Loucy (cell line): ENCODE results near the gene TRIM41.

Experiments used
- H2AFZ ChIP-seq: fragments of 200-600 bp; sonication (generic); 2 replicates; pipeline ENCODE4 v1.6.0; 2016; ENCODE audit warnings: antibody characterized with exemption, mild to moderate bottlenecking, low read length, moderate library complexity
- H3F3A ChIP-seq: fragments of 200-600 bp; 2 replicates; pipeline ENCODE4 v1.6.0; 2016; ENCODE audit warnings: antibody characterized with exemption, low read depth, mild to moderate bottlenecking
- H3K27me3 ChIP-seq: fragments of 200-600 bp; sonication (generic); 2 replicates; pipeline ENCODE4 v1.6.1; 2014; ENCODE audit warnings: low read length, mild to moderate bottlenecking; ENCODE audit not compliant: insufficient read depth, poor library complexity, severe bottlenecking
- H3K36me3 ChIP-seq: fragments of 200-600 bp; sonication (generic); 2 replicates; pipeline ENCODE4 v1.6.1; 2016; ENCODE audit warnings: low read length; ENCODE audit not compliant: insufficient read depth
- H3K4me1 ChIP-seq: fragments of 200-600 bp; sonication (generic); 2 replicates; pipeline ENCODE4 v1.5.1; 2014; ENCODE audit warnings: low read length, mild to moderate bottlenecking; ENCODE audit not compliant: insufficient read depth, poor library complexity, severe bottlenecking
- H3K4me2 ChIP-seq: fragments of 200-600 bp; sonication (generic); 2 replicates; pipeline ENCODE4 v1.6.0; 2014; ENCODE audit warnings: antibody characterized with exemption, low read length, low read depth, mild to moderate bottlenecking; ENCODE audit not compliant: poor library complexity, severe bottlenecking
- H3K4me3 ChIP-seq: fragments of 200-600 bp; sonication (generic); 2 replicates; pipeline ENCODE4 v1.5.1; 2014; ENCODE audit warnings: low read length, mild to moderate bottlenecking, mixed read lengths; ENCODE audit not compliant: poor library complexity, severe bottlenecking
- H3K79me2 ChIP-seq: fragments of 200-600 bp; sonication (generic); 2 replicates; pipeline ENCODE4 v1.6.1; 2014; ENCODE audit warnings: low read length; ENCODE audit not compliant: insufficient read depth
- H3K9ac ChIP-seq: fragments of 200-600 bp; sonication (generic); 2 replicates; pipeline ENCODE4 v1.6.0; 2014; ENCODE audit warnings: mild to moderate bottlenecking, low read depth, low read length, moderate library complexity; ENCODE audit not compliant: poor library complexity, severe bottlenecking
- H3K9me2 ChIP-seq: fragments of 200-600 bp; sonication (generic); replicated peaks from 2 replicates; pipeline ENCODE4 v1.6.1; 2016; ENCODE audit warnings: low read depth, low read length, mixed read lengths
- H3K9me3 ChIP-seq: fragments of 200-600 bp; sonication (generic); 2 replicates; pipeline ENCODE4 v1.6.1; 2014; ENCODE audit warnings: mild to moderate bottlenecking, antibody characterized with exemption, low read length, low read depth; ENCODE audit not compliant: insufficient read depth
- H4K20me1 ChIP-seq: fragments of 200-600 bp; sonication (generic); 2 replicates; pipeline ENCODE4 v1.6.0; 2014; ENCODE audit warnings: antibody characterized with exemption, low read length, mild to moderate bottlenecking; ENCODE audit not compliant: insufficient read depth, poor library complexity, severe bottlenecking
- EZH2phosphoT487 ChIP-seq: fragments of 200-600 bp; IDR thresholded peaks from 2 replicates; pipeline ENCODE4 v1.6.1; 2018; ENCODE audit warnings: antibody characterized with exemption, mild to moderate bottlenecking, moderate library complexity, borderline replicate concordance
- TF ChIP-seq, protein P1 (sequence below): fragments of 200-600 bp; sonication (generic); conservative IDR thresholded peaks from 2 replicates; pipeline ENCODE4 v1.5.1; 2014; ENCODE audit warnings: mild to moderate bottlenecking, antibody characterized with exemption, low read length

TRIM41 gene

DNA sequence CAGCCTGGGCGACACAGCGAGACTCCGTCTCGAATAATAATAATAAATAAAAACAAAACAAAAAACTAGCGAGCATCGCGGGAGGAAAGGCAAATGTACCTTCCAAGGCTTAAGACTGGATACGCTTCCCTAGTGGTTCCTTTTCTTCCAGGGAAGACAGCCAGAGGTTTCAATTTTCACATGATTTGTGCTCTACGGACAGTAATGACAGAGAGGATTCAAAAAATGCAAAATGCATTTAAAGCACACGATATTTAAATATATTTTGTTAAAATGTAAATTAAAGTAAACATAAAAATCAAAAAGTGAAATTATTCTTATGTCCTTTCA is 4.3 kb upstream of the TRIM41 start:
- TF ChIP-seq EZH2phosphoT487: no peak
- TF ChIP-seq, protein P1, sequence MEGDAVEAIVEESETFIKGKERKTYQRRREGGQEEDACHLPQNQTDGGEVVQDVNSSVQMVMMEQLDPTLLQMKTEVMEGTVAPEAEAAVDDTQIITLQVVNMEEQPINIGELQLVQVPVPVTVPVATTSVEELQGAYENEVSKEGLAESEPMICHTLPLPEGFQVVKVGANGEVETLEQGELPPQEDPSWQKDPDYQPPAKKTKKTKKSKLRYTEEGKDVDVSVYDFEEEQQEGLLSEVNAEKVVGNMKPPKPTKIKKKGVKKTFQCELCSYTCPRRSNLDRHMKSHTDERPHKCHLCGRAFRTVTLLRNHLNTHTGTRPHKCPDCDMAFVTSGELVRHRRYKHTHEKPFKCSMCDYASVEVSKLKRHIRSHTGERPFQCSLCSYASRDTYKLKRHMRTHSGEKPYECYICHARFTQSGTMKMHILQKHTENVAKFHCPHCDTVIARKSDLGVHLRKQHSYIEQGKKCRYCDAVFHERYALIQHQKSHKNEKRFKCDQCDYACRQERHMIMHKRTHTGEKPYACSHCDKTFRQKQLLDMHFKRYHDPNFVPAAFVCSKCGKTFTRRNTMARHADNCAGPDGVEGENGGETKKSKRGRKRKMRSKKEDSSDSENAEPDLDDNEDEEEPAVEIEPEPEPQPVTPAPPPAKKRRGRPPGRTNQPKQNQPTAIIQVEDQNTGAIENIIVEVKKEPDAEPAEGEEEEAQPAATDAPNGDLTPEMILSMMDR: no peak
- Histone ChIP-seq H3K4me3 (no peak overlapping the region), H3K4me2 (no peak overlapping the region), H3K4me1 (peaks cover 12% of the 10 kb centered on the region), H3K9ac (no peak overlapping the region), H2AFZ (no peak overlapping the region), H4K20me1 (no peaks in the 10 kb centered on the region), H3K9me2 (no peaks in the 10 kb centered on the region), H3K36me3 (no peaks in the 10 kb centered on the region), H3K79me2 (no peaks in the 10 kb centered on the region), H3K9me3 (no peaks in the 10 kb centered on the region), H3F3A (peaks cover 5% of the 10 kb centered on the region; the same call in 1 of the 2 replicates), H3K27me3 (no peaks in the 10 kb centered on the region)

DNA sequence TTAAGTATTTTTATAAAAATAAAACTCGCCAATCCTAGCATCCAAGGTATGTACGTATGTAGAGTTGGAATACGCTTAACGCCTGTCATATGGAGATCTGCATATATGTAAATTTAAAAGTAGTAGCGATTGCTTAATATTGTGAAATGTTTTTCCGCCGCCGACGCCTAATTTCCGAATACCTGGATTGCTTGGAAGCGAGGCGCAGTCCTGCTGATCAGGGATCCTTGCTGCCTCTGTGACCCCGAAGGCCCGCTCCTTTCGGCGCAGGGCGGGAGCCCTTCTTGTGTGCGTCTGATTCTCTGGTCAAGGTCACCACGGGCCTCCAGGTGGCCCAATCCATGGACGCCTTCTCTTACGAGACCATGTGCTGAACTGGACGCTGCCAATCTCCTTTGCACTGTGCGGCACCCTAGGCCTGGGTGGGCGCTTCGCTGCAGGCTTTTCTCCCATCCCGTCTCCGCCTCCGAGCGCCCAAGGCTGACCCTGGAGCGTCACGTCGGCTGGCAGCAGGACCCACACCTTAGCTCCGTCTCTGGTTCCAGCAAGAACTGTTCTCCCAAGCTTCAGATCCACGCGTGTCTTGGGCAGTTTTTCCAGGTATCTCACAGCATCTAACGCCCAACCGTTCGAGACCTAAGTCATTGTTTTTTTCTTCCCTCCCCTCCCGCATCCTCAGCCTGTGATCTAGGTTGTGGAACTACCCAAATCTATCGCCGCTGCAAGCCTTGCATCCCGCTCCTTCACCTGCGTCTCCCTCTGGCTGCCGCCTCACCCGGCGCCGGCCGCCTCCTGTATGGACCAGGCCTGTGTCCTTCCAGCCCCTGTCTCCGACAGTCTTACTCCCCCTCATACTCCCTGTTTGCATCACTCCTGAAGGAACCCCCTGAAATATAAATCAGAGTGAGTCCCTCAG is 3.6 kb upstream of the TRIM41 start:
- no peak overlapping the region for H3K4me2 ChIP-seq
- H3F3A ChIP-seq: peaks cover 5% of the 10 kb centered on the region; the same call in 1 of the 2 replicates
- H3K9me3 ChIP-seq: no peaks in the 10 kb centered on the region
- no peak overlapping the region for H3K9ac ChIP-seq
- no peak overlapping the region for H3K4me3 ChIP-seq
- peaks cover 12% of the 10 kb centered on the region for H3K4me1 ChIP-seq
- H3K27me3 ChIP-seq: no peaks in the 10 kb centered on the region
- H3K9me2 ChIP-seq: no peaks in the 10 kb centered on the region
- H4K20me1 ChIP-seq: no peaks in the 10 kb centered on the region
- H3K36me3 ChIP-seq: no peaks in the 10 kb centered on the region
- no peak overlapping the region for H2AFZ ChIP-seq
- H3K79me2 ChIP-seq: peaks cover 6% of the 10 kb centered on the region; the same call in 1 of the 2 replicates
- TF ChIP-seq, protein P1: no peak
- TF ChIP-seq EZH2phosphoT487: no peak

DNA sequence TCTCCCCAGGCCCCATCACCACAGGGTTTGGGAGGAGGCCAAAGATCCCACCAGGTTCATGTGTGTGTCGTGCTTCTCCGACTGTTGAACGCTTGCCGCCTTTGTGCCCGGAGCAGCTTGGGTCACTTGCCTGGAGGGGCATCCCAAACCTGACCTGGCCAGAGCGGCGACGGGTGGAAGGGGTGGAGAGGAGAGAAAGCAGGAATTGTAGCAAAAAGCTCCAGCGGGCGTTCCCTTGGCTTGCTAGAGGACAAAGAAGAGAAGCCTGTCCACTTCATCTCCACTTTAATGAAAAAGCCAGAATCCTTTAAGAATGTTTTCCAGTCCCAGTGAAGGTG is 2.9 kb upstream of the TRIM41 start:
- Histone ChIP-seq H3K4me2 (no peak overlapping the region), H3F3A (peaks cover 5% of the 10 kb centered on the region; the same call in 1 of the 2 replicates), H3K4me1 (peaks cover 13% of the 10 kb centered on the region)

More for the DNA sequence above, 2.9 kb upstream of the TRIM41 start:
- Histone ChIP-seq H3K27me3 (no peaks in the 10 kb centered on the region), H3K4me3 (no peak overlapping the region), H3K9me3 (no peaks in the 10 kb centered on the region), H3K9ac (no peak overlapping the region), H3K36me3 (no peaks in the 10 kb centered on the region), H2AFZ (no peak overlapping the region), H3K9me2 (no peaks in the 10 kb centered on the region), H3K79me2 (peaks cover 12% of the 10 kb centered on the region; the same call in 1 of the 2 replicates), H4K20me1 (no peaks in the 10 kb centered on the region)
- TF ChIP-seq, protein P1: no peak
- TF ChIP-seq EZH2phosphoT487: no peak
